IMR-90 (cell line): ENCODE data around the gene STX4. TPM values are rescaled to one million over a fixed set of nuclear protein-coding genes. Genes with fewer than 3 reads are reported as not detected.

Experiments used
- ATAC-seq: fragments of 200-7000 bp; cut with Tn5 transposase; 2 replicates; pipeline ENCODE4 v1.9.1; 2020; ENCODE audit warnings: low read depth, mild to moderate bottlenecking, moderate library complexity
- BruUV-seq: library from RNA; stranded (reverse); fragments of 400-500 nt; replicated peaks from 2 replicates; lab custom pipeline; 2021; lab: Mats Ljungman, UMichigan
- CTCF ChIA-PET: fragments of 300-600 bp; formaldehyde crosslinking; extraction: SDS; loops from one replicate; lab custom pipeline; 2021; ENCODE audit warnings: antibody characterized with exemption; lab: Yijun Ruan, JAX
- POLR2A ChIA-PET: fragments of 300-600 bp; sonication (Branson Sonifier 250); formaldehyde crosslinking; loops from one replicate; lab custom pipeline; 2022; ENCODE audit warnings: antibody characterized with exemption; ENCODE audit not compliant: unreplicated experiment; lab: Charles Lee
- DNase-seq: peaks from one replicate; pipeline ENCODE4 v3.0.0; 2013
- H2AFZ ChIP-seq: replicated peaks from 2 replicates; pipeline ENCODE3; 2013; ENCODE audit warnings: low read length, mild to moderate bottlenecking; ENCODE audit not compliant: poor library complexity
- H2AK5ac ChIP-seq: 2 replicates; pipeline ENCODE4 v1.6.1; 2013; ENCODE audit warnings: low read depth, low read length, inconsistent platforms
- H2AK9ac ChIP-seq: replicated peaks from 2 replicates; pipeline ENCODE3; 2013; ENCODE audit warnings: mild to moderate bottlenecking, low read depth, low read length, moderate library complexity; ENCODE audit not compliant: poor library complexity
- H2BK120ac ChIP-seq: 2 replicates; pipeline ENCODE4 v1.6.1; 2013; ENCODE audit warnings: low read depth, low read length, inconsistent platforms
- H2BK15ac ChIP-seq: 3 replicates; pipeline ENCODE4 v1.6.1; 2013; ENCODE audit warnings: low read depth, low read length, inconsistent platforms
- H2BK20ac ChIP-seq: 2 replicates; pipeline ENCODE4 v1.6.1; 2013; ENCODE audit warnings: low read depth, mild to moderate bottlenecking, inconsistent platforms, low read length, moderate library complexity
- H2BK5ac ChIP-seq: 2 replicates; pipeline ENCODE4 v1.6.1; 2013; ENCODE audit warnings: mild to moderate bottlenecking, low read depth, low read length, inconsistent platforms; ENCODE audit not compliant: poor library complexity, severe bottlenecking
- H3K14ac ChIP-seq: replicated peaks from 2 replicates; pipeline ENCODE4 v1.6.1; 2013; ENCODE audit warnings: low read depth, low read length, inconsistent platforms
- H3K18ac ChIP-seq: 2 replicates; pipeline ENCODE4 v1.6.1; 2013; ENCODE audit warnings: low read depth, low read length, control low read depth
- H3K23ac ChIP-seq: 2 replicates; pipeline ENCODE4 v1.6.1; 2013; ENCODE audit warnings: low read depth, low read length, inconsistent platforms
- H3K27ac ChIP-seq: 2 replicates; pipeline ENCODE4 v1.5.1; 2013; ENCODE audit warnings: mild to moderate bottlenecking, control low read depth, low read length; ENCODE audit not compliant: insufficient read depth
- H3K27me3 ChIP-seq: 2 replicates; pipeline ENCODE4 v1.6.1; 2013; ENCODE audit warnings: low read length; ENCODE audit not compliant: control insufficient read depth, insufficient read depth
- H3K36me3 ChIP-seq: 2 replicates; pipeline ENCODE4 v1.6.1; 2013; ENCODE audit warnings: low read length, mixed read lengths; ENCODE audit not compliant: control insufficient read depth, insufficient read depth
- H3K4ac ChIP-seq: 2 replicates; pipeline ENCODE4 v1.6.1; 2013; ENCODE audit warnings: low read depth, low read length, inconsistent platforms
- H3K4me1 ChIP-seq: 2 replicates; pipeline ENCODE4 v1.6.1; 2013; ENCODE audit warnings: low read length, mixed read lengths; ENCODE audit not compliant: control insufficient read depth, insufficient read depth
- H3K4me2 ChIP-seq: 2 replicates; pipeline ENCODE4 v1.6.1; 2013; ENCODE audit warnings: low read depth, mild to moderate bottlenecking, control low read depth, low read length, moderate library complexity
- H3K4me3 ChIP-seq: 2 replicates; pipeline ENCODE4 v1.5.1; 2013; ENCODE audit warnings: low read depth, mild to moderate bottlenecking, control low read depth, low read length, moderate library complexity; ENCODE audit not compliant: insufficient read depth
- H3K56ac ChIP-seq: 2 replicates; pipeline ENCODE4 v1.6.1; 2013; ENCODE audit warnings: low read length, inconsistent platforms; ENCODE audit not compliant: insufficient read depth; ENCODE audit errors: extremely low read depth
- H3K79me1 ChIP-seq, 2 experiments: 2 replicates each; pipeline ENCODE4 v1.6.1; 2013; ENCODE audit warnings: low read length in 2 of 2, inconsistent platforms in 1 of 2, low read depth in 1 of 2
- H3K9ac ChIP-seq: 2 replicates; pipeline ENCODE4 v1.6.1; 2013; ENCODE audit warnings: low read depth, low read length, control low read depth
- H3K9me1 ChIP-seq: 2 replicates; pipeline ENCODE4 v1.6.1; 2013; ENCODE audit warnings: low read length, inconsistent platforms; ENCODE audit not compliant: insufficient read depth
- H3K9me3 ChIP-seq: 2 replicates; pipeline ENCODE4 v1.6.1; 2013; ENCODE audit warnings: low read length; ENCODE audit not compliant: control insufficient read depth, insufficient read depth
- H4K20me1 ChIP-seq: 2 replicates; pipeline ENCODE4 v1.6.1; 2013; ENCODE audit warnings: low read length, inconsistent platforms; ENCODE audit not compliant: insufficient read depth
- H4K5ac ChIP-seq: 2 replicates; pipeline ENCODE4 v1.6.1; 2013; ENCODE audit warnings: mild to moderate bottlenecking, low read depth, low read length, control low read depth
- H4K8ac ChIP-seq, 2 experiments: 2 replicates each; pipeline ENCODE4 v1.6.1; 2013; ENCODE audit warnings: low read depth in 2 of 2, low read length in 2 of 2, control low read depth in 1 of 2, inconsistent platforms in 1 of 2
- H4K91ac ChIP-seq: 2 replicates; pipeline ENCODE4 v1.6.1; 2013; ENCODE audit warnings: low read depth, low read length, inconsistent platforms; ENCODE audit not compliant: insufficient read depth
- CEBPB ChIP-seq: IDR thresholded peaks from 2 replicates; pipeline ENCODE4 v1.6.1; 2012; ENCODE audit warnings: low read depth, low read length, improper control_type of control experiment
- MAFK ChIP-seq: IDR thresholded peaks from 2 replicates; pipeline ENCODE4 v1.6.1; 2012; ENCODE audit warnings: low read depth, low read length, improper control_type of control experiment
- RAD21 ChIP-seq: IDR thresholded peaks from 2 replicates; pipeline ENCODE4 v1.6.1; 2012; ENCODE audit warnings: low read length, improper control_type of control experiment
- RCOR1 ChIP-seq: IDR thresholded peaks from 2 replicates; pipeline ENCODE4 v1.6.1; 2012; ENCODE audit warnings: mild to moderate bottlenecking, low read length, improper control_type of control experiment; ENCODE audit not compliant: insufficient replicate concordance
- WGBS, 2 experiments: methylation state at CpG; one replicate each; pipeline versions ENCODE4 v1.1.5 to v1.1.7; 2013; ENCODE audit warnings: missing lambda C conversion rate in 2 of 2; ENCODE audit not compliant: insufficient read length in 1 of 2; ENCODE audit errors: extremely low coverage in 2 of 2; 5-methylcytosine and 5-hydroxymethylcytosine counted together
- dilution Hi-C: fragments of 300-500 bp; cut with HindIII; formaldehyde crosslinking; loops from one replicate; pipeline ENCODE4 v1.14.3; 2018; ENCODE audit warnings: low sequenced_read_pairs; ENCODE audit not compliant: unreplicated experiment
- in situ Hi-C: fragments of 300-500 bp; cut with MboI; formaldehyde crosslinking; loops from 3 replicates; pipeline ENCODE4 v1.14.3; 2019; ENCODE audit warnings: low sequenced_read_pairs, inconsistent platforms, mixed read lengths
- intact Hi-C: fragments of 100-400 bp; cut with micrococcal nuclease; formaldehyde crosslinking; loops from 2 replicates; pipeline ENCODE4 v1.10.0; 2022
- polyA plus RNA-seq, 3 experiments: library from polyadenylated mRNA; depleted of rRNA; stranded (reverse); fragments of >200 nt; gene quantifications; 2 replicates each; pipeline ENCODE4 v1.2.3, GENCODE V29; 2012; ENCODE audit warnings: low replicate concordance in 1 of 3
- total RNA-seq: library from RNA; depleted of rRNA; stranded (reverse); fragments of >200 nt; gene quantifications from 2 replicates; pipeline ENCODE4 v1.2.3, GENCODE V29; 2012
- TF ChIP-seq, protein P1 (sequence below): conservative IDR thresholded peaks from 2 replicates; pipeline ENCODE4 v1.5.1; 2012; ENCODE audit warnings: mild to moderate bottlenecking, low read depth, low read length, improper control_type of control experiment

Gene STX4
- total and polyA plus RNA-seq, 2 of the 4 experiments (the other 2 are of a cell fraction): 23.5 to 67.9 TPM

DNA sequence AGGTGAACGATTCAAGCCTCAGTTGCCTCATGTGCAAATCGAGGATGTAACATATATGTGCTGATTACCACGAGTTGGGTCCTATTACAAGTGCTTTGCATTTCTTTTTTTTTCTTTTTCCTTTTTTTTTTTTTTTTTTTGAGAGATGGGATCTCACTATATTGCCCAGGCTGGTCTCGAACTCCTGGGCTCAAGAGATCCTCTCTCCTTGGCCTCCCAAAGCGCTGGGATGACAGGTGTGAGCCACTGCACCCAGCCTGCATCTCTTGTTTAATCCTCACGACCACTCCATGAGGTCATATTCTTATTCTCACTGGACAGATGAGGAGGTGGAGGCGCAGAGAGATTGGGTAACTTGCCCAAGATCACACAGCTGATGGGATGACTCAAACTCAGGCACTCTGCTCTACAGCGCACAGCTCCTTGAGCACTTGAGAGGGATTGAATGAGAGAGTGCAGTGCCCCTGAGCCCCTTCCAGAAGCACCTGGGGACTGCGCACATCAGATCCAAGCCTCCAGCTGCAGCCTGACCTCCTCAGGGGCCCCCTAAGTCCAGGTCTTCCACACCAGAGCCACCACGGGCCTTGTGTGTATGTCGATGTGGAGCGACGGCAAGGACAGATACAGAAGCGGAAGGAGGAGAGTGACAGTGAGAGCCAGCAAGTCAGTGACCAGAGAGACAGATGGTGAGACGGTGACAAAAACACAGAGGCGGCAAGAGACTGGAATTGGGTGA is 27.8 kb upstream of the STX4 start:
- Histone ChIP-seq H4K20me1 (no peaks in the 10 kb centered on the region), H3K9me1 (0 out of 2 replicates have a peak, but pooled peaks cover 5% of the 10 kb centered on the region), H2AK9ac (peak overlapping the region; percentile 75), H3K9me3 (no peaks in the 10 kb centered on the region), H3K27me3 (no peaks in the 10 kb centered on the region), H2BK15ac (0 out of 3 replicates have a peak overlapping the region, but pooled peaks have one; percentile 19), H2AFZ (peak overlapping the region; percentile 73), H2AK5ac (peak overlapping the region; percentile 70), H3K4me2 (no peak overlapping the region), H4K91ac (no peak overlapping the region), H3K4me1 (peaks cover 28% of the 10 kb centered on the region), H3K56ac (no peak overlapping the region), H3K23ac (peak overlapping the region; percentile 51; the same call in 1 of the 2 replicates), H4K5ac (no peak overlapping the region), H2BK20ac (peak overlapping the region; percentile 8; the same call in 1 of the 2 replicates), H3K27ac (no peak overlapping the region), H4K8ac (peak overlapping the region in 1 of 2 experiments; percentile 66; a peak in 3 of 4 replicates), H2BK5ac (peak overlapping the region; percentile 77), H3K18ac (no peak overlapping the region), H2BK120ac (peak overlapping the region; percentile 30; the same call in 1 of the 2 replicates), H3K4me3 (no peak overlapping the region), H3K79me1 (peaks cover 4 to 38% of the 10 kb centered on the region in 2 experiments; a peak in 3 of 4 replicates), H3K9ac (no peak overlapping the region), H3K36me3 (no peaks in the 10 kb centered on the region), H3K4ac (peak overlapping the region; percentile 78), H3K14ac (no peak overlapping the region)
- TF ChIP-seq, protein P1, sequence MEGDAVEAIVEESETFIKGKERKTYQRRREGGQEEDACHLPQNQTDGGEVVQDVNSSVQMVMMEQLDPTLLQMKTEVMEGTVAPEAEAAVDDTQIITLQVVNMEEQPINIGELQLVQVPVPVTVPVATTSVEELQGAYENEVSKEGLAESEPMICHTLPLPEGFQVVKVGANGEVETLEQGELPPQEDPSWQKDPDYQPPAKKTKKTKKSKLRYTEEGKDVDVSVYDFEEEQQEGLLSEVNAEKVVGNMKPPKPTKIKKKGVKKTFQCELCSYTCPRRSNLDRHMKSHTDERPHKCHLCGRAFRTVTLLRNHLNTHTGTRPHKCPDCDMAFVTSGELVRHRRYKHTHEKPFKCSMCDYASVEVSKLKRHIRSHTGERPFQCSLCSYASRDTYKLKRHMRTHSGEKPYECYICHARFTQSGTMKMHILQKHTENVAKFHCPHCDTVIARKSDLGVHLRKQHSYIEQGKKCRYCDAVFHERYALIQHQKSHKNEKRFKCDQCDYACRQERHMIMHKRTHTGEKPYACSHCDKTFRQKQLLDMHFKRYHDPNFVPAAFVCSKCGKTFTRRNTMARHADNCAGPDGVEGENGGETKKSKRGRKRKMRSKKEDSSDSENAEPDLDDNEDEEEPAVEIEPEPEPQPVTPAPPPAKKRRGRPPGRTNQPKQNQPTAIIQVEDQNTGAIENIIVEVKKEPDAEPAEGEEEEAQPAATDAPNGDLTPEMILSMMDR: no peak
- TF ChIP-seq RCOR1 (peak; percentile 59), MAFK (no peak), RAD21 (no peak), CEBPB (peak; percentile 84)
- peak; percentile 76 for DNase-seq
- 27% methylated on average over 6 of the region's 16 CpGs; no CpG with 5 or more reads in 1 of the 2 experiments for WGBS, 2 experiments
- CTCF ChIA-PET: no interaction called here
- POLR2A ChIA-PET: no interaction called here
- peak; percentile 2; the same call in 1 of the 2 replicates for ATAC-seq
- in situ Hi-C loops: no loop called here
- dilution Hi-C loops: no loop called here
- no TSS peak for BruUV-seq
- intact Hi-C loops: no loop called here
